HepG2 (cell line): ENCODE data around the gene AARSD1. TPM values are rescaled to one million over a fixed set of nuclear protein-coding genes. Genes with fewer than 3 reads are reported as not detected.
A peak's percentile ranks its signal among the peaks of the same experiment; 100 is the strongest.

Source experiments
- CBFB ChIP-seq: sonication (generic); formaldehyde crosslinking; IDR thresholded peaks from 2 replicates; pipeline ENCODE4 v1.4.0; 2020; ENCODE audit warnings: missing genetic modification reagents
- CREB1 ChIP-seq, 2 experiments: fragments of 450-650 bp in 1 of 2; IDR thresholded peaks; 2 replicates each; pipeline ENCODE4 v1.6.1; 2016 to 2017; ENCODE audit warnings: control low read depth in 1 of 2, mild to moderate bottlenecking in 1 of 2, missing compliant biosample characterization in 1 of 2, missing genetic modification characterization in 1 of 2
- IRF2 ChIP-seq: IDR thresholded peaks from 2 replicates; pipeline ENCODE4 v1.6.1; 2018; ENCODE audit warnings: missing genetic modification reagents, missing compliant biosample characterization
- NFATC3 ChIP-seq: sonication (generic); formaldehyde crosslinking; IDR thresholded peaks from 2 replicates; pipeline ENCODE4 v1.5.1; 2020; ENCODE audit warnings: mild to moderate bottlenecking, missing genetic modification reagents
- XBP1 ChIP-seq: sonication (generic); formaldehyde crosslinking; IDR thresholded peaks from 2 replicates; pipeline ENCODE4 v1.5.0; 2020; ENCODE audit warnings: missing genetic modification reagents
- ZNF556 ChIP-seq: sonication (generic); formaldehyde crosslinking; IDR thresholded peaks from 2 replicates; pipeline ENCODE4 v1.4.0; 2020; ENCODE audit warnings: mild to moderate bottlenecking, missing genetic modification reagents, borderline replicate concordance
- ZNF574 ChIP-seq: sonication (generic); formaldehyde crosslinking; IDR thresholded peaks from 2 replicates; pipeline ENCODE4 v1.4.0; 2020; ENCODE audit warnings: missing genetic modification reagents
- ZNF577 ChIP-seq: sonication (generic); formaldehyde crosslinking; IDR thresholded peaks from 2 replicates; pipeline ENCODE4 v1.4.0; 2020; ENCODE audit warnings: mild to moderate bottlenecking, low read depth, missing genetic modification reagents, borderline replicate concordance
- ZNF639 ChIP-seq: conservative IDR thresholded peaks from 2 replicates; pipeline ENCODE4 v1.6.1; 2018; ENCODE audit warnings: missing genetic modification reagents
- ZNF703 ChIP-seq: sonication (generic); formaldehyde crosslinking; IDR thresholded peaks from 2 replicates; pipeline ENCODE4 v1.5.1; 2020; ENCODE audit warnings: missing genetic modification reagents, mild to moderate bottlenecking, moderate library complexity, borderline replicate concordance
- ZSCAN12 ChIP-seq: sonication (generic); formaldehyde crosslinking; IDR thresholded peaks from 2 replicates; pipeline ENCODE4 v1.9.0; 2021; ENCODE audit warnings: mild to moderate bottlenecking, missing genetic modification reagents
- ZSCAN25 ChIP-seq: sonication (generic); formaldehyde crosslinking; IDR thresholded peaks from 2 replicates; pipeline ENCODE4 v1.8.0; 2022; ENCODE audit warnings: mild to moderate bottlenecking, missing genetic modification reagents
- ZSCAN30 ChIP-seq: sonication (generic); formaldehyde crosslinking; IDR thresholded peaks from 2 replicates; pipeline ENCODE4 v1.5.0; 2020; ENCODE audit warnings: mild to moderate bottlenecking, missing genetic modification reagents
- polyA plus RNA-seq, 8 experiments: library from polyadenylated mRNA; depleted of rRNA in 3 of 8; stranded (reverse) in 7 of 8; unstranded in 1 of 8; fragments of >200 nt; fragmentation: Illumina TruSeq in 4 of 8; extraction: Trizol in 4 of 8; gene quantifications; 2 replicates each; pipeline versions ENCODE4 v1.2.1 to v1.2.3, GENCODE V29; 2011 to 2016; ENCODE audit warnings: low read depth in 4 of 8, missing spikeins in 1 of 8, mixed read lengths in 1 of 8; ENCODE audit not compliant: insufficient read depth in 1 of 8
- total RNA-seq, 5 experiments: library from RNA; depleted of rRNA; stranded (reverse); fragments of >200 nt; fragmentation: Illumina TruSeq; extraction: Trizol; gene quantifications; 2 replicates each; pipeline ENCODE4 v1.2.3, GENCODE V29; 2016; ENCODE audit warnings: low read depth in 1 of 5
- TF ChIP-seq, protein P1 (sequence below): IDR thresholded peaks from 2 replicates; pipeline ENCODE4 v1.6.1; 2016
- TF ChIP-seq, protein P2 (sequence below): IDR thresholded peaks from 2 replicates; pipeline ENCODE4 v1.6.1; 2016; ENCODE audit warnings: missing genetic modification reagents, missing compliant biosample characterization
- TF ChIP-seq, protein P3 (sequence below): sonication (generic); formaldehyde crosslinking; IDR thresholded peaks from 2 replicates; pipeline ENCODE4 v1.8.1; 2023; ENCODE audit warnings: mild to moderate bottlenecking, missing genetic modification reagents
- TF ChIP-seq, protein P4 (sequence below): sonication (generic); formaldehyde crosslinking; IDR thresholded peaks from 2 replicates; pipeline ENCODE4 v1.4.0; 2020; ENCODE audit warnings: missing genetic modification reagents, borderline replicate concordance

The AARSD1 gene
- total and polyA plus RNA-seq, 2 of the 13 experiments (the other 11 are each of a cell fraction or from before 2014, with no cell fraction given): 24.7 to 29.3 TPM

GRCh38 chr17:43010667-43011308, 46.5 kb upstream of the AARSD1 start (continued):
- TF ChIP-seq ZNF574 (CRISPR knock-in tag) (peak; percentile 17; the same call in 1 of the 2 replicates), IRF2 (CRISPR knock-in tag) (no peak; the same call in none of the 2 replicates), XBP1 (CRISPR knock-in tag) (no peak), ZNF556 (CRISPR knock-in tag) (no peak; the same call in 1 of the 2 replicates), ZNF639 (CRISPR knock-in tag) (no peak), ZSCAN12 (CRISPR knock-in tag) (0 out of 2 replicates have a peak, but pooled peaks have one; percentile 18), NFATC3 (CRISPR knock-in tag) (no peak), ZNF703 (CRISPR knock-in tag) (no peak), ZNF577 (CRISPR knock-in tag) (no peak), ZSCAN30 (CRISPR knock-in tag) (no peak), CBFB (peak; percentile 98), CREB1 (IDR thresholded peaks at IDR 0.05) (peak; percentile 82), CREB1 (CRISPR knock-in tag; IDR thresholded peaks at IDR 0.05) (peak; percentile 76), ZSCAN25 (peak; percentile 41; the same call in 1 of the 2 replicates)
- TF ChIP-seq, protein P1, sequence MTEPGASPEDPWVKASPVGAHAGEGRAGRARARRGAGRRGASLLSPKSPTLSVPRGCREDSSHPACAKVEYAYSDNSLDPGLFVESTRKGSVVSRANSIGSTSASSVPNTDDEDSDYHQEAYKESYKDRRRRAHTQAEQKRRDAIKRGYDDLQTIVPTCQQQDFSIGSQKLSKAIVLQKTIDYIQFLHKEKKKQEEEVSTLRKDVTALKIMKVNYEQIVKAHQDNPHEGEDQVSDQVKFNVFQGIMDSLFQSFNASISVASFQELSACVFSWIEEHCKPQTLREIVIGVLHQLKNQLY: peak; percentile 87
- TF ChIP-seq, protein P2, sequence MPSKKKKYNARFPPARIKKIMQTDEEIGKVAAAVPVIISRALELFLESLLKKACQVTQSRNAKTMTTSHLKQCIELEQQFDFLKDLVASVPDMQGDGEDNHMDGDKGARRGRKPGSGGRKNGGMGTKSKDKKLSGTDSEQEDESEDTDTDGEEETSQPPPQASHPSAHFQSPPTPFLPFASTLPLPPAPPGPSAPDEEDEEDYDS (CRISPR knock-in tag): peak; percentile 85
- TF ChIP-seq, protein P3, sequence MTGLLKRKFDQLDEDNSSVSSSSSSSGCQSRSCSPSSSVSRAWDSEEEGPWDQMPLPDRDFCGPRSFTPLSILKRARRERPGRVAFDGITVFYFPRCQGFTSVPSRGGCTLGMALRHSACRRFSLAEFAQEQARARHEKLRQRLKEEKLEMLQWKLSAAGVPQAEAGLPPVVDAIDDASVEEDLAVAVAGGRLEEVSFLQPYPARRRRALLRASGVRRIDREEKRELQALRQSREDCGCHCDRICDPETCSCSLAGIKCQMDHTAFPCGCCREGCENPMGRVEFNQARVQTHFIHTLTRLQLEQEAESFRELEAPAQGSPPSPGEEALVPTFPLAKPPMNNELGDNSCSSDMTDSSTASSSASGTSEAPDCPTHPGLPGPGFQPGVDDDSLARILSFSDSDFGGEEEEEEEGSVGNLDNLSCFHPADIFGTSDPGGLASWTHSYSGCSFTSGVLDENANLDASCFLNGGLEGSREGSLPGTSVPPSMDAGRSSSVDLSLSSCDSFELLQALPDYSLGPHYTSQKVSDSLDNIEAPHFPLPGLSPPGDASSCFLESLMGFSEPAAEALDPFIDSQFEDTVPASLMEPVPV (CRISPR knock-in tag): 0 out of 2 replicates have a peak, but pooled peaks have one; percentile 9
- TF ChIP-seq, protein P4, sequence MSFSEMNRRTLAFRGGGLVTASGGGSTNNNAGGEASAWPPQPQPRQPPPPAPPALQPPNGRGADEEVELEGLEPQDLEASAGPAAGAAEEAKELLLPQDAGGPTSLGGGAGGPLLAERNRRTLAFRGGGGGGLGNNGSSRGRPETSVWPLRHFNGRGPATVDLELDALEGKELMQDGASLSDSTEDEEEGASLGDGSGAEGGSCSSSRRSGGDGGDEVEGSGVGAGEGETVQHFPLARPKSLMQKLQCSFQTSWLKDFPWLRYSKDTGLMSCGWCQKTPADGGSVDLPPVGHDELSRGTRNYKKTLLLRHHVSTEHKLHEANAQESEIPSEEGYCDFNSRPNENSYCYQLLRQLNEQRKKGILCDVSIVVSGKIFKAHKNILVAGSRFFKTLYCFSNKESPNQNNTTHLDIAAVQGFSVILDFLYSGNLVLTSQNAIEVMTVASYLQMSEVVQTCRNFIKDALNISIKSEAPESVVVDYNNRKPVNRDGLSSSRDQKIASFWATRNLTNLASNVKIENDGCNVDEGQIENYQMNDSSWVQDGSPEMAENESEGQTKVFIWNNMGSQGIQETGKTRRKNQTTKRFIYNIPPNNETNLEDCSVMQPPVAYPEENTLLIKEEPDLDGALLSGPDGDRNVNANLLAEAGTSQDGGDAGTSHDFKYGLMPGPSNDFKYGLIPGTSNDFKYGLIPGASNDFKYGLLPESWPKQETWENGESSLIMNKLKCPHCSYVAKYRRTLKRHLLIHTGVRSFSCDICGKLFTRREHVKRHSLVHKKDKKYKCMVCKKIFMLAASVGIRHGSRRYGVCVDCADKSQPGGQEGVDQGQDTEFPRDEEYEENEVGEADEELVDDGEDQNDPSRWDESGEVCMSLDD (CRISPR knock-in tag): no peak
